Activated T-cell treated with anti-CD3 and anti-CD28 coated beads for 24 hours (primary cell): Measurements from ENCODE around the gene MAP6.

Experiments
- DNase-seq: peaks from one replicate; pipeline ENCODE4 v3.0.0-alpha.2; 2020; ENCODE audit warnings: low read depth

Gene MAP6

DNA sequence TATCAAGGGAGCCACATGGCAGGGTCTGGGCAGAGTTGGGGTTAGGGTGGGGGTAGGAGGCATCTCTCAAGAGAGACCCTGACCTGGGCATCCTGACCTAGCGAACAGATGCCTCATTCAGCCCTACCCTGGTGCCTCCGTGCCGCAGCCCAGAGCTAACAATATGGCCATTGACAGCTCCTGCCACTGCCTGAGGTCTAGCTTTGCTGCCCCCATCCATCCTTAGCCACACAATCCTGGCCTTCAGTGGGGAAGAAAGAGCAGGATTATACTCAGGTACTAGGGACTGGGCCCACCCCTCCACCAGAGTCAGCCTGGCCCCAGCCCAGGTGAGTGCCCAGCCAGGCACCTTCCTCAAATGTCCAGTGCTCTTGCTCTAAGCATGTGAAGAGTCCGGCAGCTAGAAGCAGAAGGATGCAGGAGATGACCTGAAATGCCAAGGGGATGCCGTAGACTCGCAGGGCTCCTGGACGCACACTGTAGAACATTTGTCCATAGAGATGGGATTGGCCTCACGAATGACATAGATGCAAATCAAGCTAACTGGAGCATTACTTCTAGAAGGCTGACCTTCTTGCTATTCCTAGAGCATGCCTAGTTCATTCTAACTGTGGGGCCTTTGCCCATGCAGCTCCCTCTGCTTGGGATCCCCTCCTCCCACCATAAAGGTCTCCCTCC, 120.1 kb downstream of the MAP6 start:
- no peak for DNase-seq

DNA sequence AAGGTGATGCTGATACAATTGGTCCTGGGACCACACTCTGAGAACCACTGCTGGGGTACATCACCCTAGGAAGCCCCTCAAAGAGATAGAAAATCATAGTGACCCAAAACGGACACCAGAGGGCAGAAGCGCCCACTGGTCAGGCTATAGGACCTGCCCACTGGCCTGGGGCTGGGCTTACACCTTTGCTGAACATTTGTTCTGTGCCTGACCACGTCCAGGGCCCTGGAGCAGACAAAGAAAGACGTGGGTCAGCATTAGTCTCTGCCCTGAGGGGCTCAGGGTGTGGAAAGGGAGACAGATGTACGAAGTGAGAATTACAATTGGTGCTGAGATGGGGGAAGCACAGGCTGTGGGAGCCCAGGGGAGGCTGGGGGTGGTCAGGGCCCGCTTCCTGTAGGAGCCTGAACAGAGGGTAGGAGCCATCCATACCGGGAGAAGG, 121.2 kb downstream of the MAP6 start:
- no peak for DNase-seq

DNA sequence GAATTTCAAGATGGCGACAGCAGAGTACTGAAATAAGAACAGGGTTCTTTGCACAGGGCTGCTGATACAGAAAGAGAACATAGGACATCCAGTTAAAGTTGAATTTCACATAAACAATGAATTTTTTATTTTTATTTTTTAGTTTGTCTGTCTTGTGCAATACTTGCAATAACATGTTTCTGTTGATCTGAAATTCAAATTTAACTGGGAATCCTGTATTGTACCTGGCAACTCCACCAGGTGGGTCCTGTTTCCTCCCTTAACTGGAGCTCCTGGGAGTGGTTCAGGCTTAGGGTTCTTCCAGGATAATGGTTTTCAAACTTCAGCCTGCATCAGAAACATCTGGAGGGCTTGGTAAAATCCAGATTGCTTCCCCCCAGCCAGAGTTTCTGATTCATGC, 121.7 kb downstream of the MAP6 start:
- DNase-seq = no peak

DNA sequence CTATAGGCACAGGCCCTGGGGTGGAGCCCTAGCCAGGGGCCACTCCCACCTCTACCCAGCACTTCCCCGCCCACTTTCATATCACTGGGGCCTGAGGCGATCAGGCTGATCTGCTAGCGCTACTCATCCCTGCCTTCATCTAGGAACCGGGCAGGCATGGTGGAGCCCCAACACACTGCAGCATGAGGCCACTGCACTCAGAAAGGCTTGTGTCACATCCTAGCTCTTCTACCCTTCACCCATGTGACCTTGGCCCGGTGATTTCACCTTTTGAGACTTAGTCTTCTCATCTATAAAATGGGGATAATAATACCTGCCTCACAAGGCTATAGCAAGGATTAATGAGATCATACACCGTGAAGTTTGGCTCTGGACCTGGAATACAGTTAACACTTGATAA, 125.0 kb downstream of the MAP6 start:
- DNase-seq = no peak

DNA sequence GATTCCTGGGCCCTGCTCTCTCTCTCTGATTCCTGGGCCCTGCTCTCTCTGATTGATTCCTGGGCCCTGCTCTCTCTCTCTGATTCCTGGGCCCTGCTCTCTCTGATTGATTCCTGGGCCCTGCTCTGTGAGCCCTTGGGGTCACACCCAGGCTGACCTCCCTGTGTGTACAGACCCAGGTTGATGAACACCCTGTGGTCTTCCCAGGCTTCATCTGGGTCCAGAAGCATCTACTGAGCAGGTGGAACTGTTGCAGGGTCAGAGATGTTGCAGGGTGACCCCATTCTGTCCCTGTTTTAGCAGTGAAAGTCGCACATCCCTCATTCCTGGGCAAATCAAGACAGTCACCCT, 126.8 kb downstream of the MAP6 start:
- DNase-seq = no peak

DNA sequence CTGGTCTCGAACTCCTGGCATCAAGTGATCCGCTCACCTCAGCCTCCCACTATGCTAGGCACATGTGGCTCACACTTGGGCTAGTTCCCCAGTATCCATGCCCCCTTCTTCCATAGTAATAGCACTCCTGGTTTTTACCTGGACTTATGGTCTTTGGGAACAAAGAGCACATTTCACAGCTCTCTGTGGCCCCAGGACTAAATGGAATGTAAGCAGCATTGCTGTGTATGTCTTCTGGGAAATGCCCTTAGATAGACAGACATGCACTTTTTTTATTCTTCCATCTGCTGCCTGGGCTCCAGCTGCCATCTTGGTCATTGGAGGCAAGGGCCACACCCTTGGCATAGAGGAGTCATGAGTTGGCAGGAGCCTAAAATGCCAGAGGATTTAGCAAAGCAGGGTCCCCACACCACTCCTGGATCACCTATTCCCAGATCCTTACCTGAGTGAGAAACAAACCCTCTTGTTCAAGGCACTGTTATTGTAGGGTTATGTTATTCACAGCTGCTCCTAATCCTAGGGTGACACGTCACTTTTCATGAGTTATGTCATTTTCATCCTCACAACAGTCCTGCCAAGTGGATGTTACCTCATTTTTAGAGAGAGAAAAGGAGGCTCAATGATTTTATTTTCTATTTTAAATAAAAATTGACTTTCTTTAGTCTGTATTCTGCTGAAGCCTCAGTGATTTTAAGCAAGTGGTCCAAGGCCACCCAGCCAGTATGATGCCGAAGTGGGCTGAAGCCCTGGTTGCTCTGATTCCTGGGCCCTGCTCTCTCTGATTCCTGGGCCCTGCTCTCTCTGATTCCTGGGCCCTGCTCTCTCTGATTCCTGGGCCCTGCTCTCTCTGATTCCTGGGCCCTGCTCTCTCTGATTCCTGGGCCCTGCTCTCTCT, 127.4 kb downstream of the MAP6 start:
- DNase-seq = no peak

DNA sequence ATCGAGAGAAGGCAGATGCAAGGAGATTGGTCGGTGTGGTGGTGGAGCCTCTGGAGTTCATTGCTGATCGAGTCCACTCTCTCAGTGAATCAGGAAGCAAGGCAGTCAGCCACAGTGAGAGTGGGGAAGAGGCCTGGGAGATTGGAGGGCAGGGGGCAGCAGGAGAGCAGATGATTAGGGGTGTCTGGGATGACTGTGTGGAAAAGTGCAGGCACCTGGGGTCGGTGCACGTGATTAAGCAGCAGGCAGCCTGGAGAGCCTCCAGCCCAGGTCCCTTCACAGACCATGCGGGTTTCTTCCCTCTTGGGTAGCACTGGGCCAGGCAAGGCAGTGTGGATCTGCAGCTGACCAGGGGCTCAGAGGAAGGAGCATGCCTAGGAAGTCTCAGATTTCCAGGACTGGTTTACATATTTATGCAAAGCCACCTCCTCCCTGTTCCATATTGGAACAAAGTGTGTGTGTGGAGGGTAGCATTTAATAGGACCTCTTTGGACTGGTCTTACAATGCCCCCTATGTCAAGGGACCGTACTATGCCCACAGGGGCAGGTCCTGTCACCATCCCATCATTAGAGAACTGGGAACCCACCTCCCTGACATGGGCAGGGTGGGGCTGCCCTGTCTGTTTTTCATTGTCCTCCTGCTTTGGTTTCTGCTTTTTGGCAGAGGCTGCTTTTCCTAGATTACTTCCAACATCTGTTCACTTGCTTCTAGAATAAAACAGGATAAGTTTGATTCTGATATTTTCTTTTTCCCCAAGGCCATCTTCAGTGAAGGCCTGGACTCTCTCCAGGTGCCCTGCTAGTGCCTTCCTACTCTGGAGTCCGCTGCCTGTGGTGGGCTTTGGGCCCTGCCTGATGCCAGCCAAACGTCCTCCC, 129.1 kb downstream of the MAP6 start:
- DNase-seq = no peak

DNA sequence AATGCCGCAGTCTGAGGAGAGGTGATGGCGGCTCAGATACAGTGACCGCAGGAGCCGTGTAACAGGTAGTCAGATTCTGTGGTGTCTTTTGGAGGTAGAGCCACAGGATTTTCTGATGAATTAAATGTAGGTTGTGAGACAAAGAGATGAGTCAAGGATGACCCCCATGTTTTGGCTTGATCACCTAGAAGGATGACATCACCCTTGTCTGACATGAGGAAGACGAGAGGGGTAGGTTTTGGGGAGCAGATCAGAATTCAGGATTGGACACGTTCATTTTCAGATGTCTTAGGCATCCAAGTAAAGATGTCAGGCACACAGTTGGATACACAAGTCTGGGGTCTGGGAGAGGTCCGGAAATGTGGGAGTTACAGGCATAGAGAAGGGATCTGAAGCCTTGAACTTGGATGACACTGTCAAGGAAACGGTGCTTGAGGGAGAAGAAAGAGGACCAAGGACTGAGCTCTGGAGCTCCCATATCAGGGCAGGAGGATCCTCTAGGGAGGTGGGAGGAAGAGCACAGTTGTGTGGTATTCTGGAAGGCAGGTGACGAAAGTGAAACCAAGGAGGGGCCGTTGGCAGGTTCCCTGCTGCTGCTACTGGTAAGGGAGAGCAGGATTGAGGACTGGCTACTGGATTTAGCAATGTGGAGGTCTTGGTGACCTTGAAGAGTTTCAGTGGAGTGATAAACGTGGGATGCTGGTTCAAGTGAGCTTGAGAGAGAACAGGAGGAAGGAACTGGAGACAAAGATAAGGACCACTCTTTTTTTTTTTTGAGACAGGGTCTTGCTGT, 130.5 kb downstream of the MAP6 start:
- no peak for DNase-seq

DNA sequence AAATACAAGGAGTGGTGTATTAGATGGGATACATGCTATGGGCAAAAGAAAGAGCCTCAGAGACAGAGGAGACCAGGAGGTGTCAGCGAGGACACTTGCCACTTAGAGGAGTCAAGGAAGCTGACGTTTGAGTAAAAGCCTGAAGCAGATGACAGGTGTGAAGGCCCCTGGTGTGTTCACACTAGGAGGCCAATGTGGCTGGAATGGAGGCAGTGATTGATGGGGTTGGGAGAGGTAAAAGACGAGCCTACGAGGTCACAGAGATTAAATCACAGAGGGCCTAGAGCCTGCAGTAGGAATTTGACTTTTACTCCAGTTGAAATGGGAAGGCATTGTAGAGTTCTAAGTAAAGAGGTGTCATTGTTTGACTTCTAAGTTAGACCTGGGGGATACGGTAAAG, 131.1 kb downstream of the MAP6 start:
- no peak for DNase-seq
